SU-DHL-6 (cell line): ENCODE measurements around the gene ARX.

Experiments used
- H2AFZ ChIP-seq: fragments of 200-600 bp; sonication (generic); 2 replicates; pipeline ENCODE4 v1.6.1; 2014; ENCODE audit warnings: low read depth, mild to moderate bottlenecking, moderate library complexity, mixed read lengths, antibody characterized with exemption, low read length; ENCODE audit not compliant: severe bottlenecking
- H3F3A ChIP-seq: fragments of 200-600 bp; shearing (Covaris generic); 2 replicates; pipeline ENCODE4 v1.6.0; 2016; ENCODE audit warnings: antibody characterized with exemption, mild to moderate bottlenecking; ENCODE audit not compliant: insufficient read depth
- H3K27ac ChIP-seq: fragments of 200-600 bp; sonication (generic); 2 replicates; pipeline ENCODE4 v1.5.1; 2016; ENCODE audit warnings: low read depth, mild to moderate bottlenecking, low read length, moderate library complexity, mixed read lengths
- H3K27me3 ChIP-seq: fragments of 200-600 bp; sonication (generic), shearing (Covaris generic); 2 replicates; pipeline ENCODE4 v1.6.0; 2014; ENCODE audit warnings: mild to moderate bottlenecking, low read length
- H3K36me3 ChIP-seq: fragments of 200-600 bp; sonication (generic); 2 replicates; pipeline ENCODE4 v1.6.1; 2014; ENCODE audit warnings: mild to moderate bottlenecking, low read length, mixed read lengths
- H3K4me2 ChIP-seq: fragments of 300-600, 200-600 bp; shearing (Covaris generic), sonication (generic); 2 replicates; pipeline ENCODE4 v1.6.0; 2014; ENCODE audit warnings: low read length, low read depth, mild to moderate bottlenecking; ENCODE audit not compliant: poor library complexity, severe bottlenecking
- H3K4me3 ChIP-seq: fragments of 200-600 bp; sonication (generic); 2 replicates; pipeline ENCODE4 v1.5.1; 2014; ENCODE audit warnings: antibody characterized with exemption, low read length, mild to moderate bottlenecking, mixed read lengths; ENCODE audit not compliant: insufficient read depth, poor library complexity, severe bottlenecking
- H3K79me2 ChIP-seq: fragments of 200-600 bp; sonication (generic); 2 replicates; pipeline ENCODE4 v1.6.1; 2014; ENCODE audit warnings: mild to moderate bottlenecking, low read length, moderate library complexity; ENCODE audit not compliant: insufficient read depth
- H3K9ac ChIP-seq: fragments of 200-600 bp; sonication (generic); 2 replicates; pipeline ENCODE4 v1.7.0; 2014; ENCODE audit warnings: mild to moderate bottlenecking, low read length
- H3K9me2 ChIP-seq: fragments of 200-600 bp; sonication (generic); replicated peaks from 2 replicates; pipeline ENCODE4 v1.6.1; 2014; ENCODE audit warnings: low read length; ENCODE audit not compliant: insufficient read depth
- H3K9me3 ChIP-seq: fragments of 200-600 bp; sonication (generic); 2 replicates; pipeline ENCODE4 v1.6.1; 2014; ENCODE audit warnings: low read length, mixed read lengths; ENCODE audit not compliant: insufficient read depth
- H4K20me1 ChIP-seq: fragments of 200-600 bp; sonication (generic); 2 replicates; pipeline ENCODE4 v1.6.1; 2014; ENCODE audit warnings: low read depth, mild to moderate bottlenecking, antibody characterized with exemption, low read length, moderate library complexity, mixed read lengths
- CTCF ChIP-seq: fragments of 200-600 bp; sonication (generic); IDR thresholded peaks from one replicate; pipeline ENCODE4 v1.5.1; 2017; ENCODE audit warnings: antibody characterized with exemption, mild to moderate bottlenecking, low read length, moderate library complexity; ENCODE audit not compliant: insufficient read depth, poor library complexity, severe bottlenecking
- EZH2phosphoT487 ChIP-seq: fragments of 200-600 bp; sonication (generic), shearing (Covaris generic); conservative IDR thresholded peaks from 2 replicates; pipeline ENCODE4 v1.6.1; 2018; ENCODE audit warnings: mild to moderate bottlenecking, antibody characterized with exemption, low read length, moderate library complexity, mixed read lengths

Gene ARX

GRCh38 chrX:24954732-24955131 is 61.0 kb downstream of the ARX start:
- Histone ChIP-seq H3K4me2 (no peak overlapping the region), H3K9me2 (no peaks in the 10 kb centered on the region), H3K9ac (no peak overlapping the region)

More at GRCh38 chrX:24954732-24955131, 61.0 kb downstream of the ARX start:
- H3F3A ChIP-seq: no peaks in the 10 kb centered on the region
- no peaks in the 10 kb centered on the region for H3K36me3 ChIP-seq
- H3K9me3 ChIP-seq: no peaks in the 10 kb centered on the region
- TF ChIP-seq CTCF (no peak), EZH2phosphoT487 (no peak)
- H3K79me2 ChIP-seq: no peaks in the 10 kb centered on the region
- no peaks in the 10 kb centered on the region for H3K27me3 ChIP-seq
- H4K20me1 ChIP-seq: no peaks in the 10 kb centered on the region
- H3K4me3 ChIP-seq: no peak overlapping the region
- H2AFZ ChIP-seq: no peak overlapping the region
- no peak overlapping the region for H3K27ac ChIP-seq
